ENCODE results near the gene SLC12A6.
"Not testable (repeated sequence)": the region's sequence is repeated elsewhere in the genome, so short reads cannot be mapped to it uniquely, and the experiment has no call there.

SLC12A6 gene

GRCh38 chr15:34193272-34193671 lies 144.3 kb downstream of the SLC12A6 start:
- not testable (repeated sequence) for DNase-seq (ENCODE audit: low read depth, low spot score)

- DNase-seq (ENCODE audit: low read depth, low spot score): no peak
Observed at GRCh38 chr15:34188711-34189110, 148.9 kb downstream of the SLC12A6 start.

- no peak for DNase-seq (ENCODE audit: low read depth, low spot score)
Observed at GRCh38 chr15:34185666-34186065, 151.9 kb downstream of the SLC12A6 start.

GRCh38 chr15:34182942-34183341 lies 154.6 kb downstream of the SLC12A6 start:
- peak; percentile 5 for DNase-seq (ENCODE audit: low read depth, low spot score)

Measured in iPS DF 19.7 (cell line).